Measurements from ENCODE around the gene TEX54.

DNA sequence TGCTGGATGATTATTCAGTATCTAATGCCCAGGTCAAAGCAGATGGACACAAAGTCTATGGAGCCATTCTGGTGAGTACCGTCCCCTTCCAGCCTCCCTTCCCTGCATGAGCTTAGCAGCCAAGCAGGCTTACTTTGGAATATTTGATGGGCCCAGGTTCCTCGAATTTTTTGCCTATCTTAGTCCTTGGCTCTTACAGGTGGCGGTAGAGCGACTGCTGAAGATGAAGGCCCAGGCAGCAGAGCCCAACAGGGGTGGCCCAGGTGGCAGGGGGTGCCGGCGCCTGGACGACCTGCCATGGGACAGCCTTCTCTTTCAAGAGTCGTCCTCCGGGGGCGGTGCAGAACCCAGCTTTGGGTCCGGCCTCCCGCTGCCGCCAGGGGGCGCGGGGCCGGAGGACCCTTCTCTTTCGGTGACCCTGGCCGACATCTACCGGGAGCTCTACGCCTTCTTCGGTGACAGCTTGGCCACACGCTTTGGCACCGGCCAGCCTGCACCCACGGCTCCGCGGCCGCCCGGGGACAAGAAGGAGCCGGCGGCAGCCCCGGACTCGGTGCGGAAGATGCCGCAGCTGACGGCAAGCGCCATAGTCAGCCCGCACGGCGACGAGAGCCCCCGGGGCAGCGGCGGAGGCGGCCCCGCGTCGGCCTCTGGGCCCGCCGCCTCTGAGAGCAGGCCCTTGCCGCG, 46.2 kb downstream of the TEX54 start:
- TF ChIP-seq, protein P1, sequence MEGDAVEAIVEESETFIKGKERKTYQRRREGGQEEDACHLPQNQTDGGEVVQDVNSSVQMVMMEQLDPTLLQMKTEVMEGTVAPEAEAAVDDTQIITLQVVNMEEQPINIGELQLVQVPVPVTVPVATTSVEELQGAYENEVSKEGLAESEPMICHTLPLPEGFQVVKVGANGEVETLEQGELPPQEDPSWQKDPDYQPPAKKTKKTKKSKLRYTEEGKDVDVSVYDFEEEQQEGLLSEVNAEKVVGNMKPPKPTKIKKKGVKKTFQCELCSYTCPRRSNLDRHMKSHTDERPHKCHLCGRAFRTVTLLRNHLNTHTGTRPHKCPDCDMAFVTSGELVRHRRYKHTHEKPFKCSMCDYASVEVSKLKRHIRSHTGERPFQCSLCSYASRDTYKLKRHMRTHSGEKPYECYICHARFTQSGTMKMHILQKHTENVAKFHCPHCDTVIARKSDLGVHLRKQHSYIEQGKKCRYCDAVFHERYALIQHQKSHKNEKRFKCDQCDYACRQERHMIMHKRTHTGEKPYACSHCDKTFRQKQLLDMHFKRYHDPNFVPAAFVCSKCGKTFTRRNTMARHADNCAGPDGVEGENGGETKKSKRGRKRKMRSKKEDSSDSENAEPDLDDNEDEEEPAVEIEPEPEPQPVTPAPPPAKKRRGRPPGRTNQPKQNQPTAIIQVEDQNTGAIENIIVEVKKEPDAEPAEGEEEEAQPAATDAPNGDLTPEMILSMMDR (IDR thresholded peaks at IDR 0.05), result peak; percentile 93 to 98 (median 96)
- TF ChIP-seq POLR2A (IDR thresholded peaks at IDR 0.05), result no peak
